Occipital lobe (tissue), 2 donors: ENCODE data around the gene ACACA. TPM values are rescaled to one million over a fixed set of nuclear protein-coding genes. Genes with fewer than 3 reads are reported as not detected.

Experiments
- DNase-seq: peaks from one replicate; lab custom pipeline; 2025; lab: John Stamatoyannopoulos, UW
- total RNA-seq: library from RNA; depleted of rRNA; stranded (reverse); fragments of >200 nt; gene quantifications from one replicate; pipeline ENCODE4 v1.2.3, GENCODE V29; 2014

Gene ACACA
- total RNA-seq, 1 donor from 2014 or later, result 92.0 TPM

- DNase-seq, result no peak
These were observed 367.4 kb downstream of the ACACA start for GRCh38 chr17:37039269-37039668.

- no peak for DNase-seq
These were observed 369.0 kb downstream of the ACACA start for GRCh38 chr17:37037590-37038155.

Other genes starting within 250 kb of the ACACA start
- gene C17orf78, start 30.9 kb downstream of the ACACA start, total RNA-seq, result not detected
- 56.0 TPM for gene TADA2A, start 50 bp upstream of the ACACA start, total RNA-seq
- 11.2 TPM for gene DUSP14, start 83.1 kb upstream of the ACACA start, total RNA-seq
- gene SYNRG, start 202.6 kb upstream of the ACACA start, total RNA-seq, result 24.5 TPM
- 37.9 TPM for gene DDX52, start 236.6 kb upstream of the ACACA start, total RNA-seq